ENCODE data around the gene PARP8.
"Not testable (repeated sequence)": the region's sequence is repeated elsewhere in the genome, so short reads cannot be mapped to it uniquely, and the experiment has no call there.

PARP8 gene

DNA sequence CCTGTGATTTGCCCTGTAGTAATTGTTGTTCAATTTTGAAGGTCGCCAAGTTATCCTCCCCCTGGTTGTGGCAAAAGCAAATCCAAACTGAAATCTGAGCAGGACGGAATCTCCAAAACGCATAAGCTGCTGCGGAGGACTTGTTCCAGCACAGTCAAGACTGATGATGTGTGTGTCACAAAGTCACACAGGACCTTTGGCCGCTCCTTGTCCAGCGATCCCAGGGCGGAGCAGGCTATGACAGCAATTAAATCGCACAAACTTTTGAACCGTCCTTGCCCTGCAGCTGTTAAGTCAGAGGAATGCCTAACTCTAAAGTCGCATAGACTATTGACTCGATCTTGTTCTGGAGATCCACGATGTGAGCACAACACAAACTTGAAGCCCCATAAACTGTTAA is 128.4 kb downstream of the PARP8 start:
- DNase-seq: no peak

DNA sequence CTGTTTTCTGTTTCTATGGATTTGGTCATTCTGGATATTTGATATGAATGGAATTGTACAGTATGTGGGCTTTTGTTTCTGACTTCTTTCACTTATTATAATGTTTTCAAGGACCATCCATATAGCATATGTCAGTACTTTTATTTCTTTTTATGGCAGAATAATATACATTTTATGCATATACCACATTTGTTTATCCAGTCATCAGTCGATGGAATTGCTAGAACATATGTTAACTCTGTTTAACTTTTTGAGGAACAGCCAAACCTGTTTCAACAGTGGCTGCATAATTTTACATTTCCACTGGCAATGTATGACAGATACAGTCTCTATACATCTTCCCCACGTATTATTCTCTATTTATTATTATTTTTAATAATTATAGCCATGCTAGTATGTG is 131.6 kb downstream of the PARP8 start:
- DNase-seq: no peak

DNA sequence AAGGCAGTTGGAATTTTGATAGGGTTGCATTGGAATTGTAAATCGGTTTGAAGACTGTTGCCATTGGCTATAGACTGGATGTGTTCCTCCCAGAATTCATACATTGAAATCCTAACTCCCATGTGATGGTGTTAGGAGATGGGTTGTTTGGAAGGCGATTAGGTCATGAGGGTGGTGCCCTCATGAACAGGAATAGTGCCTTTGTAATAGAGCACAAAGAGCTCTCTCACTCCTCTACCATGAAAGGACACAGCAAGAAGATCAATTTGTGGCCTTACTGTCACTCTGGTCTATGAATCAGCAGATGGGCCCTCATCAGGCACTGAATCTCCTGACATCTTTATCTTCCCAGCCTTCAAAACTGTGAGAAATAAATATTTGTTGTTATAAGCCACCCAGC is 133.2 kb downstream of the PARP8 start:
- DNase-seq: no peak

DNA sequence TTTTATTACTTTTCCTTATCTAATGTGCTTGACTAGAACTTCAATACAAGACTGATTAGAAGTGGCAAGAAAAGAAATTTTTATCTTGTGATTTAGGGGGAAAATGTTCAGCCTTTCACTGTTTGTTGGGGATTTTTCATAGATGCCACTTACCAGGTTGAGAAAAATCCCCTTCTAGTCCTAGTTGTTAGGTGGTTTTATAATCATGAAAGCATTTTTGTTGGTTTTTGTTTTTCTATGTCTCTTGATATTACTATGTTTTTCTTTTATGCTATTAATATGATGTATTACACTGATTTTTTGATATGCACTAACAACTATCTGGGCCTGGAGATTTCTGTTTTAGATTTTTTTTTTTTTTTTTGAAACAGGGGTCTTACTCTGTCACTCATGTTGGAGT is 134.0 kb downstream of the PARP8 start:
- no peak for DNase-seq

DNA sequence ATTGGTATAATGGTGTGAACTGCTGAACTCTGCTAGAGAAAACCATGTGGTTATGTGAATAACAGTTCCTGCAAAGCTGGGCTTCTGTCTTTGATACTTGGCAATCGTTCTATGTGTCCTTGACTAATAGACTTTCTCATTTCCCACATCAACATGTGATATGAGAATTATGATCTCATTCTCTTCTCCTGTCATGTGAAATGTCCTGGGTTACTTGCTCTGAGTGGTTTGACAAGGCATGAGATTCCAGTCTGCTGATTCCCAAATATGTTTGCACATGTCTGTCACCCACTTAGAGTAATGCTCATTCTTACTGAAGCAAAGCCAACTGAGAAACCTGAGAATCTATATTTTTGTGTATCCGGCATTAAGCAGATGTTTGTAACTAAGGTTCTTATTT is 141.2 kb downstream of the PARP8 start:
- DNase-seq: no peak

DNA sequence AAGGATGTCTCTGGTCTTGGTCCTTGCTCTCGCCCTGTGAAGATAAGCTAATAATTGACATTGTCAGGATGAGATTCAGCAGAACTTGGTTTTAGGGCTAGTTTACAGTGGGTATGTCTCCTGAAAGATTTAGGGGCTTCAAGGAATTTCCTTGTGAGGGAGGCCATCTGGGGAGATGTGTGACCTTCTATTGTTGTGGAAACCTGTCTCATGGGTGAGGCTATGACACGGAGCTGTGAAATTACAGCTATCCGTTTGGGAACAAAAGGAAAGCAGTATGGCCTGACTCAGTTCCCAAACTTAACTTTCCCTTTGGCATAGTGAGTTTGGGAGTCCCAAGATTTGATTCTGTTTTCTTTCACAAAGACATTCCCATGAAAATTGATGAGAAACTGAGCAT is 142.0 kb downstream of the PARP8 start:
- no peak for DNase-seq

DNA sequence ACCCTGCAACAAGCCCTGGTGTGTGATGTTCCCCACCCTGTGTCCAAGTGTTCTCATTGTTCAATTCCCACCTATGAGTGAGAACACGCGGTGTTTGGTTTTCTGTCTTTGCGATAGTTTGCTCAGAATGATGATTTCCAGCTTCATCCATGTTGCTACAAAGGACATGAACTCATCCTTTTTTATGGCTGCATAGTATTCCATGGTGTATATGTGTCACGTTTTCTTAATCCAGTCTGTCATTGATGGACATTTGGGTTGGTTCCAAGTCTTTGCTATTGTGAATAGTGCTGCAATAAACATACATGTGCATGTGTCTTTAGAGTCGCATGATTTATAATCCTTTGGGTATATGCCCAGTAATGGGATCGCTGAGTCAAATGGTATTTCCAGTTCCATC is 145.3 kb downstream of the PARP8 start:
- not testable (repeated sequence) for DNase-seq

DNA sequence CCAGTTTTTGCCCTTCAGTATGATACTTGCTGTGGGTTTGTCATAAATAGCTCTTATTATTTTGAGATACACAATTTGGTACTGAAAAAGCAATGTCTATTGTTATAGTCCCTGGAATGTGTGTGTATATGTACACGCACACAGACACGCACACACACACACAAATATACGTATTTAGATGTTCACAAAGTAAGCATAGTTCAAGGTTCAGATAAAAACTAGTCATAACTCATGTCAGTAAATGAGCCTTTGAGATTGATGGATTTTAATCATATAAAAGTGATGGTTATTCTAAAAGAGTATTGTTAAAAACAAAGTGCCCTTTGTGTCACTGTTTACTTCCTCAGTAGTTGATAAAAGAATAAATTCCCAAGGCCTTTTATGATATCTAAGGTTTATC is 147.3 kb downstream of the PARP8 start:
- no peak for DNase-seq

DNA sequence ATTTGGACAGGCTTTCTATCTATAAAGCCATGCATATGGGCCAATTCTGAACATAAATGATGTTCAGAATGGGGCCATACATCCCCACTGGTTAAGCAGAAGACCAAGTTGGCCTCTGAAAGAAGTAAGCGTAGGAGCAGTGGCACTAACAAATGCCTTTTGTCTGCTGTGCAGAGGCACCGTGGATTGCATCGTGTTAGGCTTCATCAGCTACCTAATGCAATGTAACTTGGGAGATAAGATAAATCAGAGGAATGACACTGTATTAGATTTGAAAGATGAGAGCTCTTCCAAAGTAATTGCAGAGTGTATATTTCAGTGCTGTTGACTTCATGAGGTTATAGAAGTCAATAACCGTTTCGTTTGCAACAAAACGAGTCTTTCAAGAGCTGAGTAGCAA is 148.1 kb downstream of the PARP8 start:
- no peak for DNase-seq

DNA sequence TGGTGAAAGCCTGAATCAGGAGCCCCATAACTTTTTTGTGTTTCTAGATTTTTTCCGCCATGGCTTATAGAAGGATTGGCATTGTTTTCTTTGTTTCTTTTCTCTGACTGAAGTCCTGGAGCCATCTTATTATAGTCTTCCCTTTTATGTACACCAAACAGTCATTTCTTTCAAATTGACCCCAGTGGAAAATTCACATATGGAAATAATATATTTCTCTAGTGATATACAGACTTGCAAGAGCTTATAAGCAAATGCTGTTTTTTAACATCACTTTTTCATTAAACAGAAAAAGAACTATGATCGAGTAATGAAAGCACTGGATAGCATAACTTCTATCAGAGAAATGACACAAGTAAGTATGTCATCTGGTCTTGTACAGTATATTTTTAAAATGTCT is 155.6 kb downstream of the PARP8 start:
- no peak for DNase-seq

DNA sequence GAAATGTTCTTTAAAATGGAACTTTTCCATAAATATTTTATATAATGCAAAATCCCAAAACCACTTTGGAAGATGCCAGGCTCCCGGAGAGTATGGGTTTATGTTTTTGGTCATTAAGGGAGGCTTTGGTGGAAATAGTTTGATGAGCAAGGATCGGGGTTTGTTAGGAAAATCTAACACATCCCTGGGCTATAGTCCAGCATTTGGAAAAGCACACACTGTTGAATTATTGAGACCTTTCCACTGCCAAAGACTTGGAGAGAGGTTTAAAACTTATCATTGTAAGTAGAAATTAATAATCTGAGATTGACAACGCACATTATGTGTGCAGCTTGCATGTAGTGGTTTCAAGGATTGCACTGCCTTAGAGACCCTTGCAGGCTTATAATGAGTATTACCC is 156.3 kb downstream of the PARP8 start:
- no peak for DNase-seq

DNA sequence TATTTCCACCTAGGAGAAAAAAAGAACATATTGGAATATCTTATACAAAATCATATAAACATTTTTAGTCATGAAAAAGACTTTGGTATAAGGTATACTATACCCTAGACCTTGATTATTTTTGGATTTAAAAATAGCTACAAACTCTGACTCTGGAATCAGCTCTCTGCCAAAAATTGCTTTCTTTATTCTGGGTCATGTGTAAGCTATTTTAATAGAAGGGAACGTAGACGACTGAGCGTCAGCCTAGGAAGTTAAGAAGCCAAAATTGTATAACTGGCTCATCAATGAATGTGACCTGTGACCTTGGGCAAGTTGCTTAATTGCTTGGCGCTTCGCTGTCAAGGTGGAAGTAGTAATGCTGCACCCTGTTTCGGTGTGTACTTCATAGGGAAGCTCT is 157.1 kb downstream of the PARP8 start:
- DNase-seq: no peak

DNA sequence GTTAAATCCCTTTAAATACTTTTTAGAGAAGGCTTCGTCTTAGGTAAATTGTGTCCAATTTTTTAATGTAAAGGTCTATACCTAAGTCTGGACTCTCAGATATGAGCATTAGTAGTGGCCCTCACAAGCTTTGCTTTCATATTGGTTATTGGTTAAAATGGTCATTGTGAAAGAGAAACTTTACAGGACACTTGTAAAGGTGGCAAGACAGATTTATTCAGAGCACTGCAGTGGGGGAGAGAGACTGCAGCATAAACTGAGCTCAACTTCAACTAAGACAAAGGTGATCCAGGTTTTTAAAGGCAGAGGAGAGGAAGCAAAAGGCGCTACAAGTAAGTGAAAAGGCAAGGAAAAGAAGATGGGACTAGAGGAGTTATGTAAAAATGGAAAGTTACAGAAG is 157.7 kb downstream of the PARP8 start:
- DNase-seq: no peak

DNA sequence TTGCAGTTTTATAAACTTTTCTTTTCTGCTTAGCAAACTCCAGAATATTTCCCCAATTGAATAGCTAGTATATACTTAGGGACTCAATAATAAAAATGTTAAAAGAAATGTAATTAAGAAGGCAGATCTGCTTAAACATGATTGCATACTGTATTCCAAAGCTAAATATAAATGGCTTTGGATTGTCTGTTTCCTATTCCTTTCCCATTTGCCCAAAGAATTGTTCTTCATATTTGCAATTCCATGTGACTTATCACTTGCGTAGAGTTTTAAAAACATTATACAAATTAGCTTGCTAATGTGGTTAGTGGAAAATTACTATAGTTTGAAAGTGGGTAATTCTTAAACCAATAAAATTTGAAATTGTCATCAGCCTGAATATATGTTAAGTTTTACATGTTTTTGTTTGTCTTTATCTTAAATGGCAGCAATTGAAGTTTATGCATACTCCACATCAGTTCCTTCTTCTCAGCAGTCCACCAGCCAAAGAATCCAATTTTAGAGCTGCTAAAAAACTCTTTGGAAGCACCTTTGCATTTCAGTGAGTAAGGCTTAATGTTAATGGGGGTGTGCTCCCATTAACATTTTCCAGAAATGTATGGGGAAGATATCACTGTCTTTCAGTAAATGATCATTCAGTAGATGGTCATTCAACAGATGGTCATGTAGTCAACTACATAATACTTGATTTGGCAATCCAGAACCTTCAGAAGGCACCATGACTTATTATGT is 161.2 kb downstream of the PARP8 start:
- no peak for DNase-seq

DNA sequence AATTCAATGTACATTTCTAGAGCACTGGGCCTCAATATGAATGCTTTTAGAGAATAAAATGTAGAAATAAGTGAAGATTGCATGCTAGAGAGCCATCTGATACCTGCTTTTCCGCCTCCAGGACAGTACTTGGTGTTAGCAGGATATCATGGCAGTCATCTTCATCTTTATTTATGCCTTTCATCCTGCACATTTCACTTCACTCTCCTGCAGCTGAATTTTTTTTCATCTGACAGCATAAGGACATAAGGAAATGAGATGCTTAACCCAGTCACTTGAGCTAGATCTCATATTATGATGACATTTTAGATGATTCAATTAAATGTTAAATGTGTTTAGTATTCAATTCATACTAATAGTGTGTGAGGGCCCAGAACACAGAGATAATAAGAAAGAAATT is 162.6 kb downstream of the PARP8 start:
- no peak for DNase-seq

DNA sequence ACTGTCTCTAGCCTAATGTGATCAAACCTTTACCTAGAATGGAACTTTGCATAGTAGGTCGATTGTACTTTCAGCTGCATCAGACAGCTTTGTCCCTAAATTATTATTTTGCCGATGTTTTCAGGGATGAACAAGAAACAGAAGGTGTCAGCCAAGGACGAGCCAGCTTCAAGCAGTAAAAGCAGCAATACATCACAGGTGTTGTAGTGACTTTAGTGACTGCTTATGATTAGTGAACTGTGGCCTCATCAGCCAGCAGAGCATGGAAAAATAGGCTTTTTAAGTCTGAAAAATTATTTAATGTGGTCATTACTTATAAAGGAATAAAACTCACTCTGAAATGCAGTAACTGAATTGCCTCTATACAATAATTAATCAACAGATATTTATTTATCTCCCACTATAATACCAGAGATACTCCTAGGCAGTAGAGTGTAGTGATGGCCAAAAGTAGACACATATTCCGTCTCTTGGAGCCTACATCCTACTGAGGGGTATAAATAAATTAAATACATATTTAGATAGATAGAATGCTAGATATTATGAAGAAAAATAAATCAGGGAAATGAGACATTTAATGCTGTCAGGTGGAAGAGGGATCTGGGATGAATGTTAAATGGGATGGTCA is 166.3 kb downstream of the PARP8 start:
- no peak for DNase-seq

DNA sequence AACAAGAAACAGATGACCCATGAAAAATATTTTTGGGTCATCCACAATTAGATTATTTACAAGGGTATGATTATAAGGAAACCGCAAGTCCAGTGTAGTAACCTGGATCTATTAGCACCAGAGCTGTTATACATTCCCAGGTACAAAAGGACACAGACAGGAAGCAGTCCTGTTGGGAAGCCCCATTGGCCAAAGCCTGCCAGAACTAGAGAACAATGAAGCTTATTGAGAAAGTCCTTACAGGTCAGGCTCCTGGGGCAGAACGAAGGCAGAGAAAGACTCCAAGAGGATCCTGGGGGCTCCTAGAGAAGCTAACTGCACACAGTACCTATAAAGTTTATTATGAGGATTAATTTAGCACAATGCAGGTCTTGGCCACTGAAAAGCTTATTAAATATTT is 169.9 kb downstream of the PARP8 start:
- DNase-seq: no peak

DNA sequence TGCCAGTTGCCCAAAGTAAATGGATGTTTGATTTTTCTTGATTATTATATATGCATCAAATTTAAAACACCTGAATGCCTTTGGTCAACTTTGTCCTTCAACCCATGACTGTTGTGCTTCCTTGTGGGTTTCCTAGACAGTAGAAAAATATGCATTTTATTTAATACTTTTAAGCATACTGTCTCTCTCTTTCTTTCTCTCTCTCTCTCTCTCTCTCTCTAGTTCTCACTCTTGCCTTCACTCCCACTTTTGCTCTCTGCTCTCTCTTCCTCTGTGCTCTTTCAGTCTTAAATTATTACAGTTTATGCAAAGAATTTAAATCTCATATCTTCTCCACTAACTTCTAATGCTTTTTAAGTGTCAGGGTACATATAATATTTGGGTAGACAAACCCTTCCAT is 173.0 kb downstream of the PARP8 start:
- no peak for DNase-seq

DNA sequence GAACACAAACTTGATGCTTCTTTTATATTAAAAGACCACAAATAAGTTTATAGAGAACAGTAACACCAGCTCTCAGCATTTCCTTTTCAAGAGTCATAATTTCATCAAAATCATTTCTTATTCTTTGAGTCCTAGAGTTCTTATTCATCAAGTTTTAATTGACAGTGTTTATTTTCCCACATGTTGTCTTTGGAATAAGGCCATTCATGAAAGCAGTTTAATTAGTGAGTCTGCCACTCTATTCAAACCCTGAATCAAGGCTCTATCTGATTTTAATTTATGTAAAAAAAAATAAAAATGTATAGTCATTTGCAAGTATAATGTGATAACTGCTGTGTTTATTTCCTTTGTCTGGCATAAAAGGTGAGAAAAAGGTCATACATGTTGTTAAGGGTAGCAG is 176.7 kb downstream of the PARP8 start:
- no peak for DNase-seq

DNA sequence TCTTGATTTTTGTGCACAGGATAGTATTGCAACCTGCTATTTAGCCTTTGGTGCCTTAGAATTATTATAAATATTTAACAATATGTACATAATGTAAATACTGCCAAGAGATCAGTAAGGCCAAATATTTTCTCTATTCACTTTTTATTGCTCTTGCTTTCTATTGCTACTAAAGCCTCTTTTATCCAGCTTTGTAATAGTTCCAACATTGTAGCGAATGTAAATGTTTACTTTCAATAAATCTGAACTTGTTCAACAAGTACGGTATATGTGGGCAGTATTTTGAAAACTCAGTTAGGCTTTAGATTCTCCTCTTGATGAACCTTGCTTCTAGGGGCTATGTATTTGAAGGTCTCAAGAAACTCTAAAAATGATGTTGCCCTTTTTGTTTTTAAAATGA is 179.8 kb downstream of the PARP8 start:
- DNase-seq: no peak

DNA sequence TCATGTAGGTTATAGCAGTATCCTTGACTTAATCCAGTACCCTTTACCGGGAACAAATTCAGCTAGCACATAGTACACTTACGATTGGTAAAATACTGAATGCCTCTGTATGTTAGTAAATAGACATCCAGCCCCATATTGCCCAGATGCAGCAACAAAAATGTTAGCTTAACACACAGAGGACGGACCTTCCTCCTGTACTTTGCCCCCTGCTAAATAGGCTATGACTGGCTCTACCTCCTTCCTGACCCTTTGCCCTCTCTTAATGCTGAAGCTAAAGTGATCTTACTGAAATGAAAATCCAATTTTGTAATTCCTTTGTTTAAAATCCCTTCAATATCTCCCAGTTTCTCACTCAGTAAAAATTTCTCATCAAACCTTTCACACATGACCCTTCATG is 183.1 kb downstream of the PARP8 start:
- DNase-seq: no peak

DNA sequence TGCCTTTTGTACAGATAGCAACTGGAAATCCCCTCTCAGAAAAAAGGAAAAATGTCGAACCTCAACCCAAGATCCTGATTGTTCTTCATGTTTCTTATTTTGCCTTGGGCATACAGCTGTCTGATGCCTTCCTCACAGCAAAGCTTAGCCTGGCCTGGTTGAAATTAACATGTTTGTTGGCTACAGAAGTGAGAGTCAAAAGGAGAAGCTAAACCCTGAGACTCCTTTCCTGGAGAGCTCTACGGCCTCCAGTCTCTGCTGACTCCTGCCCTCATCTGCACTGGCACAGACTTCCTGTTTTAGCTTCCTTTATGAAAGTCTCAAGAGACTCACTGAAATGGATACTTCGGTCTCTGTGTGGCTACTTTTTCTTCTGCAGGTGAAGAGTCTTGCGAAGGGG is 186.7 kb downstream of the PARP8 start:
- no peak for DNase-seq

DNA sequence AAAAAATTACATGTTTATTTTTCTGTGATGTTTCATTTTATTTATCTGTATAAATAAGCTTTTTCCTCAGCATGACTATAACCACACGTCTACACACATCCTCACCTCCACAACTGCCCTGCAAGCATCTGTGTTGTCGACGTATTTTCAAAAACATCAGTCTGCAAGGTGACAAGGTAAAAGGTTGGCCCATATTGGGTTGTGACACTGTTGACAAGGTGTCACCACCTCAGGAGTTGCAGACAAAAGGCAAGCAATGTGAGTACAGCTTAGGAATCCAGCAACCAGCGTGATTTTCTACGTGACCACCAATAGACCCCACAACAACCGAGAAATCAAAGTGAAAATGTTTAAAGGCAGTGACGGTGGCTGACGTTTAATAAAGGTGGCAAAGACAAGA is 187.6 kb downstream of the PARP8 start:
- no peak for DNase-seq

DNA sequence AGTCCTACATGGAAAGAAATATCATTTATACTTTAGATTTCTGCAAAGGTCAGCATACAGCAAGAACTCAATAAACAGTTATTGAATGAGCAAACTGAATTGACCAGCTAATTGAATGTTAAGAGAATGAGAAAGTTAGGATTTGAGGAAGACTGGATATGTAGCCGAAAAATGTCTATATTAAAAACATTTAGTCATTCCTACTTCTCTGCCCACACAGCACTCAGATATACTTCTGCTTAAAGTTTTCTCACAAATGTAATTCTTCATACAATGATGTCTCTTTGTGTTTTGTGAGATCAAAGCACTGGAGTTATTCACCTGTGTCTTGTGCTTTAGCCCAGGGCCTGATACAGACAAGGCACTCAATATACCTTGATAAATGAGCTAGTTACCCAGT is 188.6 kb downstream of the PARP8 start:
- DNase-seq: no peak

DNA sequence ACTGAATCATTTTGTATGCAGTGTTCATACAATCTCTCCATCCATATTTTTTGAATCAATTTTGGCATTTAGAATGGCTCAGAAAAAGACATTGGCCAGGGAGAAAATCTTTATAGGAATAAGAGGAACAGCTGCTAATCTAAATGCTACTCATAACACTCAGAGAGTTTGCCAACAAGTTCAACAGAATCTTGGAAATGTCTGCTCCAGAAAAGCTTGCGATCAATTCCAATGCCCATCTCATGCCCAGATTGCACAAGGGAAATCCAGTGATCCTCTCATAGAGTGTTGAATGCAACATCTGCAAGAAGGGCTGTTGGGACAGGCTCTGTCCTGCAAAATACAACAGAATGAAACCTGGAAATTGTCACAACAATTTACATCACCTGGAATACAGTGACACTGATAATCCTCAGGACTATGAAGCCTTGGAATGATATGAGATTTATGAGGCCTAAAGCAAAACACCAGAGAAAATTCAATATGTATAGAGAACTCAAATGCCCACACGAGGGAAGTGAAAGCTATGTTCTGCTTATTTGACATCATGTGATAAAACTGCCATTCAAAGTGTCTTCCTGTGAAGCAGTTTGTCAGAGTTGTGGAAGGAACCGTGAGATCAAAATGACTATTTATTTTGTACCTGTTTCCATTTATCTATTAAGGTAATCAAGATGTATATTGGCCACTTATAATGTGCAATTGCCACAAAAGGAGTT is 190.1 kb downstream of the PARP8 start:
- no peak for DNase-seq

All from NCI-H2227 treated with DMSO at 0.1 percent for 48 hours (cell line).